Activated naive CD4-positive, alpha-beta T cell treated with anti-CD3 and anti-CD28 coated beads, Interleukin-2, amount 50 U/mL, for 24 hours (primary cell): ENCODE data around the gene METTL1.
"Not testable (repeated sequence)": the region's sequence is repeated elsewhere in the genome, so short reads cannot be mapped to it uniquely, and the experiment has no call there.

ENCODE experiments used
- H3K27ac Mint-ChIP-seq: one replicate; pipeline ENCODE4 v1.8.0; 2021; ENCODE audit warnings: mild to moderate bottlenecking, mixed read lengths
- H3K27me3 Mint-ChIP-seq: one replicate; pipeline ENCODE4 v1.8.0; 2021; ENCODE audit warnings: mixed read lengths
- H3K36me3 Mint-ChIP-seq: one replicate; pipeline ENCODE4 v1.8.0; 2021; ENCODE audit warnings: mixed read lengths
- H3K4me1 Mint-ChIP-seq: one replicate; pipeline ENCODE4 v1.8.0; 2021; ENCODE audit warnings: mixed read lengths
- H3K4me3 Mint-ChIP-seq: one replicate; pipeline ENCODE4 v1.8.0; 2021; ENCODE audit warnings: mild to moderate bottlenecking, mixed read lengths
- H3K9me3 Mint-ChIP-seq: one replicate; pipeline ENCODE4 v1.8.0; 2021; ENCODE audit warnings: mixed read lengths

METTL1 gene

DNA sequence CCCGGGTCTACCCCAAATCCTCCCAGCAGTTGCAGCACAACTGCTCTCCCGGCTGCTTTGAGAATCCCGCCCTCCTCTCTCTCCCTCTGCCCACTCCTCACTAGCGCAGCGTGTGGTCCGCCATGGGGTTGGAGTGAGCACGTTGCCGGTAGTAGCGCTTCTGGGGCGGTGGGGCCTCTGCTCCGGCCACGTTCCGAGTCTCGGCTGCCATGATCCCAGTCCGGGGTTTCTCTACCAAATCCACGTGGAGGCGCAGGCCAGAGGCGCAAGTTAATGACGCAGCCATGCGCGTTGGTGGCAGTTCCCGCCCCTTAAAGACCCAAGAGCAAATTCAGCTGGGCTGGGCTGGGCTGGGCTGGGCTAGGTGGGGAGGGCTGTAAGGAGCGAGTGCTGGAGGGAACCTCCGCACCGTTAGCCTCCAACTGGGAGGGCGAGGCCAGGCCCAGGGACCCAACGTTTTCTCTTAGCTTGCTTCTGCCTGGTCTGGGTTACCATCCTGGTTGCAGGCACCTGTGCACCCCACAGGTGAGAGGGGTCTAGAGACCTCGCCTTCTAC is at the start of gene METTL1:
Gene METTL1, minus strand, starts transcription at position 233 of the 556 bp plus-strand sequence. Its CDS starts 22 bp downstream, at position 211.
- peak within 1 kb of the TSS; percentile 99 for H3K27ac Mint-ChIP-seq
- no peaks in the 10 kb centered on the region for H3K9me3 Mint-ChIP-seq
- H3K36me3 Mint-ChIP-seq, result peaks cover 14% of the 10 kb centered on the region
- no peaks in the 10 kb centered on the region for H3K27me3 Mint-ChIP-seq
- H3K4me1 Mint-ChIP-seq, result peaks cover 31% of the 10 kb centered on the region
- H3K4me3 Mint-ChIP-seq, result peak within 1 kb of the TSS; percentile 99

DNA sequence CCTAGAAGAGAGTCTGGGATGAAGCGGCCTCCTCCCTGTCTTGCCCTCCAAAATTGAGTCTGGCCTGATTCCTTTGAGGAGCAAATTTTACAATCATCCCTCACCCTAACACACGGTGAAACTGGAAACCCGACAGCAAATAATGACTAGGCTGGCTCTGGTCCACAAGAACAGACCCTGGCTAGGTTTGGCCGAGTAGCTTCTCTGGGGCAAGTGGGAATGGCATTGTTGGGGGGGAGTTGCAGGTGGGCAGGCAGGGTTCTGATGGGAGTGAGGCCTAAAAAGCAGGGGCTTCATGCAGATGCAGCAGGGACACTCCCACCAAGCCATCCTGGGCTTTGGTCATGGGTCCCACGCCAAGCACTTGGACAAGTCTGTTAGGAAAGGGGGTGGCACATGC is 49.1 kb upstream of the METTL1 start:
- not testable (repeated sequence) for H3K4me3 Mint-ChIP-seq, H3K27me3 Mint-ChIP-seq, H3K9me3 Mint-ChIP-seq, H3K36me3 Mint-ChIP-seq
- Mint-ChIP-seq H3K4me1 (peaks cover 13% of the 10 kb centered on the region), H3K27ac (peak overlapping the region; percentile 92)

DNA sequence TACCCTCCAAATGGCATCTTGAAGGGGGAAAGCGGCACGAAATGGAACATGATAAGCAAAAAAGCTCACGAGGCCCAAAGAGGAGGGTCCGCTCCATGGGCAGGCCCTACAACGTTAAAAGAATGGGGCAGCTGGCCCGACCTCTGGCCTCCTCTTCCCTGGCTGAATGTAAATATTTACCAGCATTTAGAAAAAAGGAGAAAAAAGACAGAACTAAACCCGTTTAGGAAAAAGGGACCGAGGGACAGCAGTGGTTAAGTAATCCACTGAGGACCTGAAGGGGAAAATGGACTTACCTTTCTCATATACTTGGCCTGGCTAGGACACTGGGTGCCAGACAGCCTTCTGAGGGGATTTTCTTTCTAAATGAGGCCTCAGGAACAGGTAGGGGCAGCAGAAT is 48.2 kb upstream of the METTL1 start:
- H3K9me3 Mint-ChIP-seq, H3K27me3 Mint-ChIP-seq, H3K4me1 Mint-ChIP-seq, H3K36me3 Mint-ChIP-seq, H3K27ac Mint-ChIP-seq, H3K4me3 Mint-ChIP-seq: not testable (repeated sequence)

DNA sequence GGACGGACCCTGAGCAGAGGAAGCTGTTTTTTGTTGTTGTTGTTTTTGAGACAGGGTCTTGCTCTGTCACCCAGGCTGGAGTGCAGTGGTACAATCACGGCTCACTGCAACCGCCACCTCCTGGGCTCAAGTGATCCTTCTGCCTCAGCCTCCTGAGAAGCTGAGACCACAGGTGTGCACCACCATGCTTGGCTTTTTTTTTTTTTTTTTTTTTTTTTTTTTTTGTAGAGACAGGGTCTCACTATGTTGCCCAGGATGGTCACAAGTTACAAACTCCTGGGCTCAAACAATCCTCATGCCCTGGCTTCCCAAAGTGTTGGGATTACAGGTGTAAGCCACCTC is 46.1 kb upstream of the METTL1 start:
- H3K27me3 Mint-ChIP-seq, H3K36me3 Mint-ChIP-seq, H3K4me1 Mint-ChIP-seq, H3K4me3 Mint-ChIP-seq, H3K9me3 Mint-ChIP-seq: not testable (repeated sequence)
- H3K27ac Mint-ChIP-seq, result peak overlapping the region; percentile 62

DNA sequence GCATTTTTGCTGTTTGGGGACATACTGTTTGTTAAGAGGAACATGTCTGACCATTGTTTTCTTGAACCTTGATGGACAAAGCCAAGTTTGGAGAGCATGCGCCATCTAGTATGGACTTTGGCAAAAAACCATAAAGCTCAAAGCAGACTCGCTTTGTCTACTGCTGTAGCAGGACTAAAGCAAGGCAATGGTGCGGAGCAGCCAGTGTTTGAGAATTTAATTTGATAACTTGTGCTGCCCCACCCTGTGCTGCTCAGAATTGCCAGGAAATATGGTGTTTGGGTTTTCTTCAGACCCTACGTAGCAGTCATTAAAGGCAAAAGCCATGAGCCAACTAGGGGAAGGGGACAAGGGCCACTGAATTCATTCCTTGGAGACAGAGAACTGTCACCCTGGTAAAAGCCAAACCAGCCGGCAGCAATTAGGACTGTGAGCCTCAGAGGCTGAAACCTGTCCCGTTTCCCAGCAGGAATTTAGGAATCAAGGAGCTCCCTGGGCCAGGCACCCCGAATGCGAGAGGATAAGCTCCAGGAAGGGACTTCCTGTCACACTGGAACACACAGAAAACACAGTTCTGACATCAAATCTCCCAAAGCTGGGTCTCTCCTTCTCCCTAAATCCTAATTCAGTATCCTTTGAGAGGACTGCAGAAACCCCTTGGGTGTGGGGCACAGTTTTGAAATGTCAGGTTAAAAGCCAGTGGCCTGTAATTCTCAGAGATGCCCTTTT is 45.5 kb upstream of the METTL1 start:
- Mint-ChIP-seq H3K27me3 (no peaks in the 10 kb centered on the region), H3K4me3 (no peak overlapping the region), H3K4me1 (peaks cover 7% of the 10 kb centered on the region)

DNA sequence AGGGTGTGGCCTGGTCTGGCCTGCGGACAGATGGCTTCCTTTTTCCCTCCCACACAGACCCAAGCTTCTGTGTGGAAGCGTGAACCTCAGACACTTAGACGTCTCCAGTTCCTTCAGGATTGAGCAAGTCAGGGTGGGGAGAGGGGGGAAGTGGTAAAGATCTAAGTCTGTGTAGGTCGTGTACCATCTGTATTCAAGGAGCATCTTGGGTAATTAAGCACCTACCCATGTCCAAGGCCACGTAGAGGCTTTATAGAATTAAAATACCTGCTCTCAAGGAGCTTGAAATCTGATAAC is 44.9 kb upstream of the METTL1 start:
- no peak overlapping the region for H3K4me3 Mint-ChIP-seq
- H3K27ac Mint-ChIP-seq, result no peak overlapping the region
- H3K36me3 Mint-ChIP-seq, result peaks cover 5% of the 10 kb centered on the region
- peaks cover 7% of the 10 kb centered on the region for H3K4me1 Mint-ChIP-seq
- no peaks in the 10 kb centered on the region for H3K27me3 Mint-ChIP-seq
- no peaks in the 10 kb centered on the region for H3K9me3 Mint-ChIP-seq

More for the DNA sequence above, 45.5 kb upstream of the METTL1 start:
- H3K9me3 Mint-ChIP-seq, result no peaks in the 10 kb centered on the region
- H3K27ac Mint-ChIP-seq, result no peak overlapping the region
- H3K36me3 Mint-ChIP-seq, result peaks cover 4% of the 10 kb centered on the region

DNA sequence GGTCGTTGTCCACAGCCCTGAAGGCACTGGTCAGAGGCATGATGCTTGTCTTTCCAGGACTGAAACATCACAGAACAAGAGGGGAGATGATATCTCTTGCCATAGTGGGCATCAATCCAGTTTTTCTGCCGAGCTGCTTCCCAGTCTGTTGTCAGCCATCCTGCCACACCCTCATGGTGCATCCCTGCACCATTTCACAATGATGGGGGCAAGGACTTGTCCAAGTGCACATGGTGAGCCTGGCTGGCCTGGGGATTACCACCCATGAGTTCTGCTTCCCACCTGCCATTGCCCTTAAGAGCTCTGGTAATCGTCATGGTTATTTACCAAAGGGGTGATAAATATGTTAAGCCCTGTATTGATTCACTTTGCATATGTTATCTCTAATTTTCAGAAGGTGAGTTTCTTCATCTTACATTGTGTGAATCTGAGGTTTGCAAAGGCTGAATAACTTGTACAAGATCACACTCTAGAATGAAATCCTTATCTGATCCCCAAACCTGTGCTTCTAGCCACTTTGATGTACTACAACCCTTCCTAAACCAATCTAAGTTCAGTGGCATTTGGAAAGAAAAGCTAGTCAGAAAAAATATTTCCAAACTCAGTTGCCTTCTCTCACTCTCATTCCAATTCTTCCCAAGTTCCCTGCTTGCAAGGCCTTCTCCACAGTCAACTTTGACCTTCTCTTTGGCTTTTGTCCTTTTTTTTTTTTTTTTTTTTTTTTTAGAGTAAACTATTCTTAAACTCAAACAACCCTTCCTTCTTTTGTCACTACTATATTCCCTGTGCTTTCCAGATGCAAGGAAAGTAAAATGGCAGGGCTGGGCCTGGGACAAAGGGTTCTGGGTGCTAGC is 44.3 kb upstream of the METTL1 start:
- Mint-ChIP-seq H3K27ac (peak overlapping the region; percentile 30), H3K4me1 (peaks cover 7% of the 10 kb centered on the region), H3K36me3 (peaks cover 7% of the 10 kb centered on the region), H3K9me3 (no peaks in the 10 kb centered on the region), H3K4me3 (no peak overlapping the region), H3K27me3 (no peaks in the 10 kb centered on the region)

DNA sequence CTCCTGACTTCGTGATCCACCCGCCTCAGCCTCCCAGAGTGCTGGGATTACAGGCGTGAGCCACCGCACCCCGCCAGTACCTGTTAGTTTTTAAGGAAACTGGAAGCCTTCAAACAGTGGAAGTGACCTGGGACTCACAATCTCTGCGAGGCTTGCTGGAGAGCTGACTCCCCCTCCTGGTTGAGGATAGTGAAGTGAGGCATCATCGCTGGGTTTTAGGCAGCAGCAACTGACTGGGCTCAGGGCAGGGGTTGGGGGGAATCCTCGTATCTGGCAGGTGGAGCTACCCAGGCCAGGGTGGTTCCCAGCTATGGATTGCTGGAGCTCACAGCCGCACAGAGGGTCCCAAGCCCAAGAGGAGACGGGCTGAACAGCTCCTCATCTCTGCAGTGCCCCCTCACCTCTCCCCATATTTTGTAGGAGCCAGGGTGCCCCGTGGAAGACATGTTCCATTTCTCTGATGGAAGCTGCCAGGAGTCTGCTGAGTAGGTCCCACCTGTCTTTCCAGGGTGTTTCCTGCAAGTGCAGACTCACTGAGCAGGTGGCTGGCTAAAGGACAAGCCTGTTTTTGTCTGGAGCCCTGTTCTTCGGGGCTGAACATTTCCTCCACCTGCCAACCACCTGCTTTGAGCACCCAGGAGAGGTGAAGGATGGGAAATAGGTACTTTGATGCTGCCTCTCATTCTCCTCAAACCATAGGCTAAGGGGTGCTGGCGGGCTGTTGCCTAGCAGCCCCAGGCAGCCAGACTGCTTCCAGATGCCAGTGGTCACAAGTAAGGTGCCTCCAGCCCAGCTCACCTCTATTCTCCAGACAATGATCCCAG is 43.5 kb upstream of the METTL1 start:
- Mint-ChIP-seq H3K4me1 (peaks cover 7% of the 10 kb centered on the region), H3K4me3 (no peak overlapping the region), H3K27ac (peak overlapping the region; percentile 30), H3K9me3 (no peaks in the 10 kb centered on the region), H3K36me3 (peaks cover 7% of the 10 kb centered on the region), H3K27me3 (no peaks in the 10 kb centered on the region)

DNA sequence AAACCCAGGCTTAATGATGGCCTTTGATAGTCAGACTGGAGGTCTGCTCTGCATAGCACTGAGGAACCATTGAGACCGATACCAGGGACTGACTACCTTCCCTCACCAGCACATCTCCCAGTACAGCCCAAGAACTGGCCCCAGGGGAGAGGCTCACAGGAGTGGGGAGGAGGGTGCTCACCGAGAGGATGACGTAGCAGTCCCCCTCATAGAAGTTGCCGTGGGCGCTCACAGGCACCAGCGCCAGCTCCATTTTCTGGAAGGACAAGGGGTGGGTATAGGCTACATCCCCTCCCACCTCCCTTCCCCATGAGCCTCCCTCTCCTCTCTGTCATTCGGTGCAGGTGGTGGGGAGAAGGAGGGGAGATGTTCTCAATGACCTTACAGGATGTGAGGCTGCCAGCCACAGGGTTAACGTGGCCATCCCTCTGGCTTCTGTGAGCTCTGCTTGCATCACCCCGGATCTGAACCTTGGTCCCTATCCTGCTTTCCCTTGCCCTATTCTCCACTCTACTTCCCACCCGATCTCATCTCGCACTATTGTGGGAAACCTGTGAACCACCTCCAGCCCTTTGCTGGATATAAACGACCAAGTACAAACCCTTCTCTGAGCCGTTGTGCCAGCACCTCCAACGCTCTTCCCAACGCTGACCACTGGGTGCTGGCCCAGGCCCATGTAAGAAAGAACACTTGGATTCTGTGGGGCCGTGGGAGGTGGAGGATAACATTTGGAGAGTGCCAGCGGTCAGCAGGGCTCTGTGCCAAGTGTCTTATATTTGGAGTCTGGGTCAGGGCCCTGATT is 42.3 kb upstream of the METTL1 start:
- no peak overlapping the region for H3K4me3 Mint-ChIP-seq

DNA sequence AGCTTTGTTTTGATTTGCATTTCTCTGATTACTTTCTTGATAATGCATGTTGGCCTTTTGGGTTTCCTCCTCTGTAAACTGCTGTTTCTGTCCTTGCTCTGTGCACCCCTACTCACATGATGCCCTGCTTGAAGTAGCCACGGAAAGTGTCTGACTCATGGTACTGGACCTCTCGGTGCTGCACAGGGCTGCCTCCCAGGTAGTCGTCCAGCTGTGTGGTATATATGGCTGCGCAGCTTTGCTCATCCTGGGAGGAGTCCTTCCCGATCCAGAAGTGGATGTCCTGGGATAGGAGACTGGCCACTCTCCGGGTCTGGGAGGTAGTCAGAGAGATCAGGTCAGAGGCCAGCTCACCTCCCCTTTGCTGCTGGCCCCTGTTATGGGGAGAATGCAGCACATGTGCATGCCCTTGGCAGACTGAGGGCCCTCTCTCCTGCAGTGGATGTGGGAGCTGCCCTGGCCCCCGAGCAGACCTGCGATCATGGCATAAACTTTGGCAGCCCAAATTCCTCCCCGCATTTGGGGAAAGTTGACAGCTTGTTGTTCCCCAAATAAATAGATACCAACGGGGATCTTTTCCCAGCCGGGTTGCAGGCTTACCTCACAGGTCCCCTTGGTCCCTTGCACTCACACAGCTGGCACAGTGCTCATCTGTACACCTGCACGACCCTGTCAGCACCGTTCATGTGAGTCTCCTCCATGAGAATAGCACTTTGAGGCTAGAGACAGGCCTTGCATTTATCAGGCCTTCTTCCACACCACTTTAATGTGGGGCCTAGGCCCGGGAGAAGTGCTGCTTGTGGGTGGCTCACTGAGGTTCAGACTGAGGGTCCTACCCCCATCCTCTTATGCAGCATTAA is 41.4 kb upstream of the METTL1 start:
- Mint-ChIP-seq H3K9me3 (no peaks in the 10 kb centered on the region), H3K27me3 (no peaks in the 10 kb centered on the region), H3K4me3 (no peak overlapping the region), H3K36me3 (peaks cover 4% of the 10 kb centered on the region), H3K4me1 (peaks cover 2% of the 10 kb centered on the region), H3K27ac (no peak overlapping the region)

More for the DNA sequence above, 42.3 kb upstream of the METTL1 start:
- peaks cover 9% of the 10 kb centered on the region for H3K36me3 Mint-ChIP-seq
- peaks cover 7% of the 10 kb centered on the region for H3K4me1 Mint-ChIP-seq
- no peaks in the 10 kb centered on the region for H3K9me3 Mint-ChIP-seq
- no peak overlapping the region for H3K27ac Mint-ChIP-seq
- H3K27me3 Mint-ChIP-seq, result no peaks in the 10 kb centered on the region

DNA sequence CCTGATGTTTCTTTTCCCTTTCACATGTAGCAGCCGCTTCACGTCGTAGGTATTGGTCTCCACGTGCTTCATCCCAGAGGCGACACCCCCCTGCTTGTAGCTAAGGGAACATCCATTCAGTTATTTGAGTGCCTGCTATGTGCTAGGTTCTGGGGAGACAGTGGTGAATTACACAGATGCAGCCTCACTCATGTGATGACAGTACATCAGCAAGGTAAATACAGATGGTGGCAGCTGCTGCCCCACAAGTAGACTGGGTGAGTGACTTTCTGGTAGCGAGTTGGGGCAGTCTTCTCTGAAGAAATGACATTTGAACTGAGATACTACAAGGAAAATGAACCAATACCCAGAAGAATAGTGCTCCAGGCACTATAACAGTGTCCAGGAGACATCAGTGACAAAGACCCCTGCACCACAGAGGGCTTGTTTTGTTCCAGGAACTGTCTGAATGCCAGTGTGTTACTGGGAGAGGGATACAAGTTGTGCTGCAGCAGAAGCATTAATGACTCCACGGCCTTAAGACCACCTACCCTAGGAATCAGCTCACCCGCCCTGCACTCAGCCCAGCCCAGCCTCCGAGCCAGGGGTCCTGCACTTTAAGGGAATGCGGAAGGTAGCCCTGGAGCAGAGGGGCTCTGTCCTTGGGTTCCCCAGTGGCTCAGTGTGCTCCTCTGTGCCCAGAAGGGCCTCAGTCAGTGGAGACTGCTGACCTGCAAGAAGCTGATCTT is 39.3 kb upstream of the METTL1 start:
- no peak overlapping the region for H3K4me3 Mint-ChIP-seq
- no peak overlapping the region for H3K27ac Mint-ChIP-seq
- no peaks in the 10 kb centered on the region for H3K9me3 Mint-ChIP-seq
- H3K36me3 Mint-ChIP-seq, result peaks cover 4% of the 10 kb centered on the region
- no peaks in the 10 kb centered on the region for H3K4me1 Mint-ChIP-seq
- H3K27me3 Mint-ChIP-seq, result no peaks in the 10 kb centered on the region

DNA sequence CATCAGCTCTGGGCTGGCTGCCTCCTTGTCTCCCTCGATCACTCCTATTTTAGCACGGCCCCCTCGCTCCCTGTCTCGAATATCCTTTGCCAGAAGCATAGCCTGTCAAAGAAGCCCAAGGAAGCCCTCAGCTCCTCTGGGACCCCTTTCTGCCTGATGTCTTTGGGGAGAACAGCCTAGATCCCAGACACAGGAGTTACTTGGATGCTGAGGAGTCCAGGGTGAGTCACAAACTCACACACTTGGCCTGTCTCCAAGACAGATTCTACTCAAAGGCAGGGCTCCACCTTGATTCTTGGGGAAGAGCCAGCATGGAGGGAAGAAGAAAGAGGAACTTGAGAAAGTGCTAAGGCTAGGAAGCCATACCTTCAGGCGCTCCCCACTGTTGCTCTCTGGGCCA is 38.5 kb upstream of the METTL1 start:
- Mint-ChIP-seq H3K4me3 (no peak overlapping the region), H3K27ac (no peak overlapping the region), H3K9me3 (no peaks in the 10 kb centered on the region), H3K27me3 (no peaks in the 10 kb centered on the region), H3K4me1 (no peaks in the 10 kb centered on the region), H3K36me3 (peaks cover 4% of the 10 kb centered on the region)

DNA sequence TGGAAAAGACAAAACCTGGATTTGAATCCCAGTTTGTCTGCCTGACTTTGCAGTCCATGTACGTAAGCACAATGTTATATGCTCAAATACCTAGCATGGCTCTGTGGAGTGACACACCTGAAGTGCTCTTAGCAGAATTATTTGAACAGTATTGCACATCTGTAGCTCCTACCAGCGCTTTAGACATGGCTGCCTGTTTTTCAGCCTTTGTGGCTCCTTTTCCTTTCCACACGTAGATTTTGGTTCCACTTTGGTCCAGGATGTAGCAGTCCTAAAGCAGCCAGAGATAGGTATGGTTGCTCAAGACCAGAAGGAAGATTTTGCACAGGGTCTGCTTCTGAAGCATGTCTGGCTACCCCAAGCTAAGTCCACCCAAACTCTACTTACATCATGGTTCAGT is 37.5 kb upstream of the METTL1 start:
- Mint-ChIP-seq H3K27me3 (no peaks in the 10 kb centered on the region), H3K36me3 (peaks cover 4% of the 10 kb centered on the region), H3K9me3 (no peaks in the 10 kb centered on the region), H3K27ac (no peak overlapping the region), H3K4me3 (no peak overlapping the region), H3K4me1 (no peaks in the 10 kb centered on the region)

DNA sequence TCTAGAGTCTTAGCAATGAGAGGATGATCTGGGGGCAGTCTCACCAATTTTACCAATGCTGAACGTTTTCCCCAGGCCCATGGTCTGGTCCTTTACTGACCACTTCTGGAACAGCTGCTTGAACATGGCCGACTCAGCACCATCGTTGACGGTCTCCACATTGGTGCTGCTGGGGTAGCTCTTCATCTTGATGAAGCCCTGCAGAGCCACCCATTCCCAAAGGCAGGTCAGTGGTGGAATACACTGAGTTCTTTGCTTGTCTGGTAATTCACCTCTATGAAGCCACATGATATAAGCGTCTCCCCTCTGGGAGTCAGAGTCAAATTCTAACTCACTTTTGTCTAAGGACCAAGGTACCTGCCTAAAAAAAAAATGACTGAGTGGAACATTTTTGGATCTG is 36.4 kb upstream of the METTL1 start:
- Mint-ChIP-seq H3K27ac (no peak overlapping the region), H3K9me3 (no peaks in the 10 kb centered on the region), H3K36me3 (peaks cover 4% of the 10 kb centered on the region), H3K4me3 (no peak overlapping the region), H3K4me1 (no peaks in the 10 kb centered on the region), H3K27me3 (no peaks in the 10 kb centered on the region)
